Fibroblast of pulmonary artery (primary cell): ENCODE results near the gene NGLY1.

ENCODE experiments used
- DNase-seq: peaks from one replicate; pipeline ENCODE4 v3.0.0-alpha.2; 2010; ENCODE audit warnings: low read depth
- H3K4me3 ChIP-seq: replicated peaks from 2 replicates; pipeline ENCODE4 v1.5.1; 2011; ENCODE audit warnings: low read depth, mild to moderate bottlenecking, control low read depth, low read length, moderate library complexity
- CTCF ChIP-seq: IDR thresholded peaks from 2 replicates; pipeline ENCODE4 v1.5.1; 2011; ENCODE audit warnings: mild to moderate bottlenecking, control low read depth, low read length, inconsistent platforms; ENCODE audit errors: missing control alignments

NGLY1 gene

GRCh38 chr3:25784971-25785370 lies 1.7 kb upstream of the NGLY1 start:
- no peak for TF ChIP-seq CTCF
- H3K4me3 ChIP-seq: no peak overlapping the region
- no peak for DNase-seq

- no peak for TF ChIP-seq CTCF
- peak; percentile 55 for DNase-seq
Observed at GRCh38 chr3:25783661-25784512, 644 bp upstream of the NGLY1 start.

GRCh38 chr3:25782636-25782937 lies 656 bp downstream of the NGLY1 start:
- DNase-seq: no peak
- no peak for TF ChIP-seq CTCF
- peak overlapping the region; percentile 83 for H3K4me3 ChIP-seq

More at GRCh38 chr3:25783661-25784512, 644 bp upstream of the NGLY1 start:
- peak overlapping the region; percentile 75 for H3K4me3 ChIP-seq

- no peak for TF ChIP-seq CTCF
- no peak for DNase-seq
- peak overlapping the region; percentile 83 for H3K4me3 ChIP-seq
Observed at GRCh38 chr3:25781758-25782594, 1.3 kb downstream of the NGLY1 start.

GRCh38 chr3:25781145-25781757 lies 2.0 kb downstream of the NGLY1 start:
- no peak for DNase-seq
- TF ChIP-seq CTCF: no peak
- no peak overlapping the region for H3K4me3 ChIP-seq

- no peak for DNase-seq
- TF ChIP-seq CTCF: no peak
- no peak overlapping the region for H3K4me3 ChIP-seq
Observed at GRCh38 chr3:25780618-25781017, 2.6 kb downstream of the NGLY1 start.
